Activated CD8-positive, alpha-beta memory T cell treated with anti-CD3 and anti-CD28 coated beads, Interleukin-2, amount 10 ng/mL, durations not matched to agents 7 days and 5 days (primary cell): ENCODE measurements around the gene SLC25A21. TPM values are rescaled to one million over a fixed set of nuclear protein-coding genes. Genes with fewer than 3 reads are reported as not detected.

ENCODE experiments used
- ATAC-seq: fragments of 150-1000 bp; cut with Tn5 transposase; one replicate; pipeline ENCODE4 v1.10.0; 2021; ENCODE audit warnings: moderate library complexity
- CTCF ChIA-PET: fragments of 350-600 bp; sonication (Branson Sonifier 250); formaldehyde crosslinking; loops from one replicate; lab custom pipeline; 2021; ENCODE audit warnings: antibody characterized with exemption; lab: Charles Lee
- DNase-seq: peaks from one replicate; pipeline ENCODE4 v3.0.0-alpha.2; 2020
- H3K27ac Mint-ChIP-seq: one replicate; pipeline ENCODE4 v1.8.0; 2021; ENCODE audit warnings: mild to moderate bottlenecking, mixed read lengths
- H3K27me3 Mint-ChIP-seq: one replicate; pipeline ENCODE4 v1.8.0; 2021; ENCODE audit warnings: mixed read lengths
- H3K36me3 Mint-ChIP-seq: one replicate; pipeline ENCODE4 v1.8.0; 2021; ENCODE audit warnings: mild to moderate bottlenecking, mixed read lengths
- H3K4me1 Mint-ChIP-seq: one replicate; pipeline ENCODE4 v1.8.0; 2021; ENCODE audit warnings: mixed read lengths
- H3K4me3 Mint-ChIP-seq: one replicate; pipeline ENCODE4 v1.8.0; 2021; ENCODE audit warnings: mild to moderate bottlenecking, moderate library complexity, mixed read lengths
- H3K9me3 Mint-ChIP-seq: one replicate; pipeline ENCODE4 v1.8.0; 2022; ENCODE audit warnings: low read depth, mixed read lengths
- total RNA-seq, 2 experiments: library from RNA; stranded (reverse); gene quantifications; one replicate each; pipeline ENCODE4 v1.2.3, GENCODE V29; 2021

SLC25A21 gene
- total RNA-seq, 2 experiments from 2014 or later: not detected

GRCh38 chr14:36773558-36773957 is 398.8 kb downstream of the SLC25A21 start:
- H3K36me3 Mint-ChIP-seq: no peaks in the 10 kb centered on the region
- DNase-seq (no peak), ATAC-seq (no peak)
- H3K27ac Mint-ChIP-seq: no peak overlapping the region
- no peaks in the 10 kb centered on the region for H3K4me1 Mint-ChIP-seq
- no peaks in the 10 kb centered on the region for H3K9me3 Mint-ChIP-seq
- H3K4me3 Mint-ChIP-seq: no peak overlapping the region
- CTCF ChIA-PET: no interaction called here
- no peaks in the 10 kb centered on the region for H3K27me3 Mint-ChIP-seq

DNA sequence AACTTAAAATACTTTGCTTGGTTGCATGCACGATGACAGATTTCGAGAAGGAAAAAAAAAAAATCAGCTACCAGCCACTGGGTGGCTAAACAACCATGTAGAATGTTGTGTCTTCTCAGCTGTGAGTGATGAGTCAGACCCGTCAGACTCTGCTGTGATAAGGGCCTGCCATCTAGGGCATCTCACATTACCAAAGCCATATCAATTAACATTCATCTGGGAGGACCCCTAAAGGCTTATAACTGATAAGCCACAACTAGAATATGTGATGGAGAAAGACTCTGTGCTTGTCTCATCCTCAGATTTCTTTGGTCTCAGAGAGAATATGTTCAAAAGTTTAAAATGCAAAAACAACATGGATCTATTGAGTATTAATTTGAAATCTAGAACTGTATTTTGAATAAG is 399.3 kb downstream of the SLC25A21 start:
- H3K27ac Mint-ChIP-seq: no peak overlapping the region
- no peak for DNase-seq
- CTCF ChIA-PET: no interaction called here

DNA sequence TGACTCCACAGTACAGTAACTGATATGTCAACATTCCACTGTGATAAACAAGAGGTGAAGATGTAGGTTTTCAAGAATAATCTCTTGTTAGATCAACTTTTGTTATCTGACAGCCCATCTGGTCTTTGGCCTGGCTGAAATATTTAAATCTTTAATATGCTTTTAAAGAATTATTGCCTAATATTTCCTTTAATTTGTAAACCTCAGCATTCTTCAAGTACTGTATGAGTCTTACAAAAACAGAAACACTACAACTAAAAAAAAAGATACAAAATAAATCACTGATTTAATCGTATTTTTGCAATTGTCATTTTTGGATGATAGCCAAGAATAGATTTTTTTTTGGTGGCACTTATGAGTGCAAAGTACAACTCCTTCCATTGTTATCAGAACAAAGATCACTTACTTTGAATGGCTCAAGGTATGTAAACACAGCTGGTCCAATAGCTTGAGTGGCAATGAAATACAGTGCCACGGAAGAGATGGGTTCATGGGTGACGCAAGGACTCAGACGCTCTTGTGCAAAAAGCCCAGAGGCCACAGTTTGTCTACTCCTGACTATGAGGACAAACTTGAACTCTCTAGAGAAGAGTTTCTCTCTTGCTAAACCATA is 401.3 kb downstream of the SLC25A21 start:
- H3K27ac Mint-ChIP-seq: no peak overlapping the region
- no peak for ATAC-seq
- no peak overlapping the region for H3K4me3 Mint-ChIP-seq
- CTCF ChIA-PET: no interaction called here
- H3K4me1 Mint-ChIP-seq: no peaks in the 10 kb centered on the region
- H3K27me3 Mint-ChIP-seq: no peaks in the 10 kb centered on the region
- no peaks in the 10 kb centered on the region for H3K9me3 Mint-ChIP-seq
- no peaks in the 10 kb centered on the region for H3K36me3 Mint-ChIP-seq
- DNase-seq: no peak

More for the DNA sequence above, 399.3 kb downstream of the SLC25A21 start:
- H3K4me3 Mint-ChIP-seq: no peak overlapping the region
- no peak for ATAC-seq
- H3K27me3 Mint-ChIP-seq: no peaks in the 10 kb centered on the region
- H3K36me3 Mint-ChIP-seq: no peaks in the 10 kb centered on the region
- no peaks in the 10 kb centered on the region for H3K9me3 Mint-ChIP-seq
- H3K4me1 Mint-ChIP-seq: no peaks in the 10 kb centered on the region

DNA sequence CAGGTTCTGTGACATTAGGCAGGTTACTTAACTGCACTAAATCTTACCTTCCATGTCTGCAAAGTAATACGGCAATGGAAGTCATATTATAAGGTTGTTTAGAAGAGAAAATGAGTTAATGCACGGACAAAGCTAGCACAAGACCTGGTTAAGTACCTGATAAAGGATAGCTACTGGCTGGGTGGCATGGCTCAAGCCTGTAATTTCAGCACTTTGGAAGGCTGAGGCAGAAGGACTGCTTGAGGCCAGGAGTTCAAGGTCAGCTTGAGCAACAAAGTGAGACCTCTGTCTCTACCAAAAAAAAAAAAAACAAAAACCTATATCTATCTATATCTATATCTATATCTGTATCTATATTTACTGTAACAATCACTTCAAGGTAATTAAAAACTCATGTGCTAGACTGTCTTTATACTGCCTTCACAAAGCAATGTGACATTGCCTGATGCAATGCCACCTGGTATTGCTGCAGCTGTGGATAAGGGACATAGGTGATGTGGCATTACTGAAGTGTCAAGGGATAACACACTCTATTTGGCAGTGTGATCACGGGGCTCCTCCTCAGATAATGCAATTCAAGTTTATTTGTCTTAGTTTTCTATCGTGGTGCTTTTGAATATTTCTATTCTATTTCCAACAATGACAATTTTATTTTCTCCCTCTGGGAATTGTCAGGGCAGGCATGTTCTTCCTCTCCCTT is 403.6 kb downstream of the SLC25A21 start:
- Mint-ChIP-seq H3K27me3 (no peaks in the 10 kb centered on the region), H3K27ac (no peak overlapping the region), H3K4me3 (no peak overlapping the region), H3K9me3 (no peaks in the 10 kb centered on the region), H3K4me1 (no peaks in the 10 kb centered on the region), H3K36me3 (no peaks in the 10 kb centered on the region)
- CTCF ChIA-PET: no interaction called here
- DNase-seq (no peak), ATAC-seq (no peak)

GRCh38 chr14:36767603-36768281 is 404.7 kb downstream of the SLC25A21 start:
- CTCF ChIA-PET: no interaction called here
- Mint-ChIP-seq H3K36me3 (no peaks in the 10 kb centered on the region), H3K9me3 (no peaks in the 10 kb centered on the region), H3K4me1 (no peaks in the 10 kb centered on the region), H3K27ac (no peak overlapping the region), H3K4me3 (no peak overlapping the region), H3K27me3 (no peaks in the 10 kb centered on the region)
- DNase-seq (no peak), ATAC-seq (no peak)

GRCh38 chr14:36766974-36767373 is 405.4 kb downstream of the SLC25A21 start:
- Mint-ChIP-seq H3K4me1 (no peaks in the 10 kb centered on the region), H3K27me3 (no peaks in the 10 kb centered on the region), H3K36me3 (no peaks in the 10 kb centered on the region), H3K27ac (no peak overlapping the region), H3K4me3 (no peak overlapping the region), H3K9me3 (no peaks in the 10 kb centered on the region)
- ATAC-seq: no peak
- no peak for DNase-seq
- CTCF ChIA-PET: no interaction called here

GRCh38 chr14:36757734-36758601 is 414.4 kb downstream of the SLC25A21 start:
- H3K27me3 Mint-ChIP-seq: no peaks in the 10 kb centered on the region
- ATAC-seq (no peak), DNase-seq (no peak)
- H3K4me1 Mint-ChIP-seq: no peaks in the 10 kb centered on the region
- no peak overlapping the region for H3K4me3 Mint-ChIP-seq
- peaks cover 10% of the 10 kb centered on the region for H3K9me3 Mint-ChIP-seq
- CTCF ChIA-PET: no interaction called here
- H3K27ac Mint-ChIP-seq: no peak overlapping the region
- no peaks in the 10 kb centered on the region for H3K36me3 Mint-ChIP-seq

DNA sequence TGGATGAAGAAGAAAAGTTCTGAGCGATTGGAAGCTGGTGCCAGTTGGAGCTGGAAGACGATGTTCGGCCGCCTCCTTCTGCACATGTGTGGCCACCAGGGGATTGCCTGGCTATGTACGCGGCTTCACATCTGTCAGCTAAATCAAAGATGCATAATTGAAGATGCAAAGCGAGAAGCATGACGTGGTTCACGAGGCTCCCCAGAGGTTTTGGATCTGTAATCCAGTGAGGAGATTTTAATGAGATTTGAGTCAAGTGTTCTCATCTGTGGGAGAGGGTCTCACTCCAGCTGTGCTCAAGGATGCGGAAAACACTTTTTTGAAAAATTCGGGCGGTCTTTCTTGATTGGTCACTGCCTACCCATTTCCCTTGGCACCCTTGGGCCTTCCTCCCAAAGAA is 416.2 kb downstream of the SLC25A21 start:
- Mint-ChIP-seq H3K4me1 (no peaks in the 10 kb centered on the region), H3K4me3 (no peak overlapping the region), H3K9me3 (peaks cover 16% of the 10 kb centered on the region), H3K27ac (no peak overlapping the region), H3K36me3 (no peaks in the 10 kb centered on the region), H3K27me3 (no peaks in the 10 kb centered on the region)
- no peak for ATAC-seq
- CTCF ChIA-PET: interaction anchor here (0.6 kb wide), 1 partner anchor 8 kb away, joined by 4 read pairs; no protein-coding TSS in a partner anchor
- DNase-seq: no peak

DNA sequence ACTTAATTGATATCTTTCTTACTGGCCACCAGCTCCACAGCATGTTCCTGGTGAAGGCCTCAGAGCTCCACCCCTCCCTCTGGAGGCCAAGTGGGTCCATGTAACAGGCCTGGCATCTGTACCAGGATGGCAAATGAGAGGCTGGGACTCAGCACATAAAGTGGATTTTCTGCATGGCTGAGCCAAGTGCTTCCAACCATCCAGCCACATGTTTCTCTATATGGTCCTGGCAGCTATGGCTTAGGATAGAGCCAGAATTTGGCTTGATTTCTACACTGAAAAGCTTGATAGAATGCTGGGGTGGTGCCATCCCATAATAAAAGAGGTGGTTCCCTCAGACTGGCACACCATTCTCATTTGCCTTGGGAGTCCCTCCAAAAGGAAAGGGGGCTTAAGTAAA is 416.6 kb downstream of the SLC25A21 start:
- no peak for DNase-seq
- Mint-ChIP-seq H3K27me3 (no peaks in the 10 kb centered on the region), H3K4me3 (no peak overlapping the region), H3K27ac (no peak overlapping the region), H3K4me1 (no peaks in the 10 kb centered on the region), H3K9me3 (peaks cover 16% of the 10 kb centered on the region), H3K36me3 (no peaks in the 10 kb centered on the region)
- CTCF ChIA-PET: no interaction called here
- no peak for ATAC-seq

GRCh38 chr14:36751920-36752319 is 420.5 kb downstream of the SLC25A21 start:
- CTCF ChIA-PET: no interaction called here
- H3K36me3 Mint-ChIP-seq: no peaks in the 10 kb centered on the region
- H3K27me3 Mint-ChIP-seq: no peaks in the 10 kb centered on the region
- DNase-seq: no peak
- H3K27ac Mint-ChIP-seq: no peak overlapping the region
- H3K9me3 Mint-ChIP-seq: peaks cover 19% of the 10 kb centered on the region
- no peaks in the 10 kb centered on the region for H3K4me1 Mint-ChIP-seq
- H3K4me3 Mint-ChIP-seq: no peak overlapping the region
- ATAC-seq: no peak

GRCh38 chr14:36751106-36751505 is 421.3 kb downstream of the SLC25A21 start:
- H3K27me3 Mint-ChIP-seq: no peaks in the 10 kb centered on the region
- no peaks in the 10 kb centered on the region for H3K36me3 Mint-ChIP-seq
- H3K9me3 Mint-ChIP-seq: peaks cover 15% of the 10 kb centered on the region
- ATAC-seq: no peak
- no peaks in the 10 kb centered on the region for H3K4me1 Mint-ChIP-seq
- DNase-seq: no peak
- no peak overlapping the region for H3K4me3 Mint-ChIP-seq
- no peak overlapping the region for H3K27ac Mint-ChIP-seq
- CTCF ChIA-PET: no interaction called here

GRCh38 chr14:36750244-36750643 is 422.2 kb downstream of the SLC25A21 start:
- no peaks in the 10 kb centered on the region for H3K4me1 Mint-ChIP-seq
- ATAC-seq: no peak
- no peak overlapping the region for H3K27ac Mint-ChIP-seq
- H3K27me3 Mint-ChIP-seq: no peaks in the 10 kb centered on the region
- peaks cover 11% of the 10 kb centered on the region for H3K9me3 Mint-ChIP-seq
- CTCF ChIA-PET: no interaction called here
- no peak for DNase-seq
- no peak overlapping the region for H3K4me3 Mint-ChIP-seq
- H3K36me3 Mint-ChIP-seq: no peaks in the 10 kb centered on the region

DNA sequence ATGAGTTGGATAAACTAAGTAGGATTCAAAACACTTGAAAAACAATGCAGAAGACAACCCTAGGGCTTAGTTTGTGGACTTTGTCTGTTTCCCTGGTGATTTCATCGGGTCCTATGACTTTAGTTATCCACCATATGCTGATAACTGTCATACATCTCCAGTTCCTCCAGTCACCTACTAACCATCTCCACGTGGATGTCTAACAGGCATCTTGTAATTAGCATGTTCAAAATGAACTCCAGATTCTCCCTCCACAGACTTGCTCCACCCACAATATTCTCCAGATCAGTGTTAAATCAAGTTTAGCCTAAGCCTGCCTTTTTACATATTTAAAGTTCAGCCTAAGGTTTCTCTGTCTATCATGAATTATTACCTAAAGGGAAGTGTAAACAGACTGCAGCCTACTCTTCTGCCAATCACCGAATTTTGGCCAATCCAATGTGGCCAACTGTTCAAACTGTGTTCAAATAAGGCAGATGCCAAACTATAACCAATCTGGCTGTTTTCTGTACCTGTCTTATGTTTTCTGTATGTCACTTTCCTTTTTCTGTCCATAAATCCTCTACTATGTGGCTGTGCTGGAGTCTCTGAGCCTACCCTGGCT is 423.7 kb downstream of the SLC25A21 start:
- no peak for ATAC-seq
- H3K27me3 Mint-ChIP-seq: no peaks in the 10 kb centered on the region
- CTCF ChIA-PET: no interaction called here
- H3K27ac Mint-ChIP-seq: no peak overlapping the region
- no peaks in the 10 kb centered on the region for H3K36me3 Mint-ChIP-seq
- peaks cover 9% of the 10 kb centered on the region for H3K9me3 Mint-ChIP-seq
- DNase-seq: no peak
- no peaks in the 10 kb centered on the region for H3K4me1 Mint-ChIP-seq
- H3K4me3 Mint-ChIP-seq: no peak overlapping the region
